IMR-90 (cell line): ENCODE measurements around the gene LIMK2. TPM values are rescaled to one million over a fixed set of nuclear protein-coding genes. Genes with fewer than 3 reads are reported as not detected.

Experiments used
- ATAC-seq: fragments of 200-7000 bp; cut with Tn5 transposase; 2 replicates; pipeline ENCODE4 v1.9.1; 2020; ENCODE audit warnings: low read depth, mild to moderate bottlenecking, moderate library complexity
- BruUV-seq: library from RNA; stranded (reverse); fragments of 400-500 nt; replicated peaks from 2 replicates; lab custom pipeline; 2021; lab: Mats Ljungman, UMichigan
- CTCF ChIA-PET: fragments of 300-600 bp; formaldehyde crosslinking; extraction: SDS; loops from one replicate; lab custom pipeline; 2021; ENCODE audit warnings: antibody characterized with exemption; lab: Yijun Ruan, JAX
- POLR2A ChIA-PET: fragments of 300-600 bp; sonication (Branson Sonifier 250); formaldehyde crosslinking; loops from one replicate; lab custom pipeline; 2022; ENCODE audit warnings: antibody characterized with exemption; ENCODE audit not compliant: unreplicated experiment; lab: Charles Lee
- DNase-seq: peaks from one replicate; pipeline ENCODE4 v3.0.0; 2013
- H2AFZ ChIP-seq: replicated peaks from 2 replicates; pipeline ENCODE3; 2013; ENCODE audit warnings: low read length, mild to moderate bottlenecking; ENCODE audit not compliant: poor library complexity
- H2AK5ac ChIP-seq: 2 replicates; pipeline ENCODE4 v1.6.1; 2013; ENCODE audit warnings: low read depth, low read length, inconsistent platforms
- H2AK9ac ChIP-seq: replicated peaks from 2 replicates; pipeline ENCODE3; 2013; ENCODE audit warnings: mild to moderate bottlenecking, low read depth, low read length, moderate library complexity; ENCODE audit not compliant: poor library complexity
- H2BK120ac ChIP-seq: 2 replicates; pipeline ENCODE4 v1.6.1; 2013; ENCODE audit warnings: low read depth, low read length, inconsistent platforms
- H2BK15ac ChIP-seq: 3 replicates; pipeline ENCODE4 v1.6.1; 2013; ENCODE audit warnings: low read depth, low read length, inconsistent platforms
- H2BK20ac ChIP-seq: 2 replicates; pipeline ENCODE4 v1.6.1; 2013; ENCODE audit warnings: low read depth, mild to moderate bottlenecking, inconsistent platforms, low read length, moderate library complexity
- H2BK5ac ChIP-seq: 2 replicates; pipeline ENCODE4 v1.6.1; 2013; ENCODE audit warnings: mild to moderate bottlenecking, low read depth, low read length, inconsistent platforms; ENCODE audit not compliant: poor library complexity, severe bottlenecking
- H3K14ac ChIP-seq: replicated peaks from 2 replicates; pipeline ENCODE4 v1.6.1; 2013; ENCODE audit warnings: low read depth, low read length, inconsistent platforms
- H3K18ac ChIP-seq: 2 replicates; pipeline ENCODE4 v1.6.1; 2013; ENCODE audit warnings: low read depth, low read length, control low read depth
- H3K23ac ChIP-seq: 2 replicates; pipeline ENCODE4 v1.6.1; 2013; ENCODE audit warnings: low read depth, low read length, inconsistent platforms
- H3K27ac ChIP-seq: 2 replicates; pipeline ENCODE4 v1.5.1; 2013; ENCODE audit warnings: mild to moderate bottlenecking, control low read depth, low read length; ENCODE audit not compliant: insufficient read depth
- H3K27me3 ChIP-seq: 2 replicates; pipeline ENCODE4 v1.6.1; 2013; ENCODE audit warnings: low read length; ENCODE audit not compliant: control insufficient read depth, insufficient read depth
- H3K36me3 ChIP-seq: 2 replicates; pipeline ENCODE4 v1.6.1; 2013; ENCODE audit warnings: low read length, mixed read lengths; ENCODE audit not compliant: control insufficient read depth, insufficient read depth
- H3K4ac ChIP-seq: 2 replicates; pipeline ENCODE4 v1.6.1; 2013; ENCODE audit warnings: low read depth, low read length, inconsistent platforms
- H3K4me1 ChIP-seq: 2 replicates; pipeline ENCODE4 v1.6.1; 2013; ENCODE audit warnings: low read length, mixed read lengths; ENCODE audit not compliant: control insufficient read depth, insufficient read depth
- H3K4me2 ChIP-seq: 2 replicates; pipeline ENCODE4 v1.6.1; 2013; ENCODE audit warnings: low read depth, mild to moderate bottlenecking, control low read depth, low read length, moderate library complexity
- H3K4me3 ChIP-seq: 2 replicates; pipeline ENCODE4 v1.5.1; 2013; ENCODE audit warnings: low read depth, mild to moderate bottlenecking, control low read depth, low read length, moderate library complexity; ENCODE audit not compliant: insufficient read depth
- H3K56ac ChIP-seq: 2 replicates; pipeline ENCODE4 v1.6.1; 2013; ENCODE audit warnings: low read length, inconsistent platforms; ENCODE audit not compliant: insufficient read depth; ENCODE audit errors: extremely low read depth
- H3K79me1 ChIP-seq, 2 experiments: 2 replicates each; pipeline ENCODE4 v1.6.1; 2013; ENCODE audit warnings: low read length in 2 of 2, inconsistent platforms in 1 of 2, low read depth in 1 of 2
- H3K9ac ChIP-seq: 2 replicates; pipeline ENCODE4 v1.6.1; 2013; ENCODE audit warnings: low read depth, low read length, control low read depth
- H3K9me1 ChIP-seq: 2 replicates; pipeline ENCODE4 v1.6.1; 2013; ENCODE audit warnings: low read length, inconsistent platforms; ENCODE audit not compliant: insufficient read depth
- H3K9me3 ChIP-seq: 2 replicates; pipeline ENCODE4 v1.6.1; 2013; ENCODE audit warnings: low read length; ENCODE audit not compliant: control insufficient read depth, insufficient read depth
- H4K20me1 ChIP-seq: 2 replicates; pipeline ENCODE4 v1.6.1; 2013; ENCODE audit warnings: low read length, inconsistent platforms; ENCODE audit not compliant: insufficient read depth
- H4K5ac ChIP-seq: 2 replicates; pipeline ENCODE4 v1.6.1; 2013; ENCODE audit warnings: mild to moderate bottlenecking, low read depth, low read length, control low read depth
- H4K8ac ChIP-seq, 2 experiments: 2 replicates each; pipeline ENCODE4 v1.6.1; 2013; ENCODE audit warnings: low read depth in 2 of 2, low read length in 2 of 2, control low read depth in 1 of 2, inconsistent platforms in 1 of 2
- H4K91ac ChIP-seq: 2 replicates; pipeline ENCODE4 v1.6.1; 2013; ENCODE audit warnings: low read depth, low read length, inconsistent platforms; ENCODE audit not compliant: insufficient read depth
- BHLHE40 ChIP-seq: fragments of 150-350 bp; IDR thresholded peaks from 2 replicates; pipeline ENCODE4 v1.6.1; 2016; ENCODE audit warnings: mild to moderate bottlenecking, low read depth, low read length
- CHD1 ChIP-seq: IDR thresholded peaks from 2 replicates; pipeline ENCODE4 v1.6.1; 2012; ENCODE audit warnings: low read depth, low read length, improper control_type of control experiment
- CTCF ChIP-seq: conservative IDR thresholded peaks from 2 replicates; pipeline ENCODE4 v1.5.1; 2012; ENCODE audit warnings: mild to moderate bottlenecking, low read depth, low read length, improper control_type of control experiment
- ELK1 ChIP-seq: fragments of 150-350 bp; IDR thresholded peaks from 2 replicates; pipeline ENCODE4 v1.6.1; 2016; ENCODE audit warnings: low read depth, mild to moderate bottlenecking, low read length, moderate library complexity, borderline replicate concordance
- MXI1 ChIP-seq: IDR thresholded peaks from 2 replicates; pipeline ENCODE4 v1.6.1; 2012; ENCODE audit warnings: low read depth, mild to moderate bottlenecking, low read length, moderate library complexity, borderline replicate concordance
- POLR2A ChIP-seq: IDR thresholded peaks from 2 replicates; pipeline ENCODE4 v1.6.1; 2012; ENCODE audit warnings: mild to moderate bottlenecking, low read depth, low read length
- RAD21 ChIP-seq: IDR thresholded peaks from 2 replicates; pipeline ENCODE4 v1.6.1; 2012; ENCODE audit warnings: low read length, improper control_type of control experiment
- RCOR1 ChIP-seq: IDR thresholded peaks from 2 replicates; pipeline ENCODE4 v1.6.1; 2012; ENCODE audit warnings: mild to moderate bottlenecking, low read length, improper control_type of control experiment; ENCODE audit not compliant: insufficient replicate concordance
- RFX5 ChIP-seq: IDR thresholded peaks from 2 replicates; pipeline ENCODE4 v1.8.0; 2012; ENCODE audit warnings: low read depth, mild to moderate bottlenecking, low read length, moderate library complexity
- SMC3 ChIP-seq: fragments of 150-350 bp; IDR thresholded peaks from 2 replicates; pipeline ENCODE4 v1.6.1; 2016; ENCODE audit warnings: low read depth, mild to moderate bottlenecking, antibody characterized with exemption, low read length, moderate library complexity
- WGBS, 2 experiments: methylation state at CpG; one replicate each; pipeline versions ENCODE4 v1.1.5 to v1.1.7; 2013; ENCODE audit warnings: missing lambda C conversion rate in 2 of 2; ENCODE audit not compliant: insufficient read length in 1 of 2; ENCODE audit errors: extremely low coverage in 2 of 2; 5-methylcytosine and 5-hydroxymethylcytosine counted together
- dilution Hi-C: fragments of 300-500 bp; cut with HindIII; formaldehyde crosslinking; loops from one replicate; pipeline ENCODE4 v1.14.3; 2018; ENCODE audit warnings: low sequenced_read_pairs; ENCODE audit not compliant: unreplicated experiment
- in situ Hi-C: fragments of 300-500 bp; cut with MboI; formaldehyde crosslinking; loops from 3 replicates; pipeline ENCODE4 v1.14.3; 2019; ENCODE audit warnings: low sequenced_read_pairs, inconsistent platforms, mixed read lengths
- intact Hi-C: fragments of 100-400 bp; cut with micrococcal nuclease; formaldehyde crosslinking; loops from 2 replicates; pipeline ENCODE4 v1.10.0; 2022
- polyA plus RNA-seq, 3 experiments: library from polyadenylated mRNA; depleted of rRNA; stranded (reverse); fragments of >200 nt; gene quantifications; 2 replicates each; pipeline ENCODE4 v1.2.3, GENCODE V29; 2012; ENCODE audit warnings: low replicate concordance in 1 of 3
- total RNA-seq: library from RNA; depleted of rRNA; stranded (reverse); fragments of >200 nt; gene quantifications from 2 replicates; pipeline ENCODE4 v1.2.3, GENCODE V29; 2012

LIMK2 gene
- total and polyA plus RNA-seq, 2 of the 4 experiments (the other 2 are of a cell fraction) = 14.5 to 31.9 TPM

DNA sequence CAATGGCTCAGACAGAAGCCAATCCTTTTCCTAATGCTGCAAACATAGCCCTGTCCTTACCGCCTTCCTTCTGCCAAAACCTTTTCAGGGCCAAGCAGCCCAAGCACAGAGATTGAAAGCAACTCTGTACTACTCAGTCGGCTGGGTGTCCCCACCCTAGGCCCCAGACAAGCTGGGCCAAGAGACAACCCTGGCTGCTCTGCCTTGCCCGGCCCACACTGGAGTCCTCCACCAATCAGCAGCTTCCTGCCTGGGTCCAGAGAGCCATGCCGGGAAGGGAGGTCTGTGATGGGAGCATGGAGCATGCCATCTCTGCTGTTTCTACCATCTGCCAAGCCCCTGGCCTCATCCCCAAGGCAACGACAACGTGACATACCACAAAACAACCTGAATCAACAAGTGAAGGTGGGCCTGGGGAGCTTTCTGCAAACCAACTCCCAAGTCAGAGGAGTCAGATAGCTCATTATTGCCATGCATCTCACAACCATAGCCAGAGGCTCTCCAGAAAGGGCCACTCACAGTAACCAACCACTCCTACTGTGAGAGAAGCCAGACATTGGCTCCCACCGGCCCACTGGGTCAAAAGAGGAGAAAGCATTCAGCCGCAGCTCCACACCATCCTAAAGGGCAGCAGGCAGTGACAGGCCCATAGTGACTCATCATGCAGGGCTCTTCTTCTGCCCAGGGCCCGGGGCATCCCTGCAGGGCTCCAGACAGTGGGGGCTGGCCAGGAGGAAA lies 115.9 kb downstream of the LIMK2 start (continued):
- TF ChIP-seq ELK1 = no peak

DNA sequence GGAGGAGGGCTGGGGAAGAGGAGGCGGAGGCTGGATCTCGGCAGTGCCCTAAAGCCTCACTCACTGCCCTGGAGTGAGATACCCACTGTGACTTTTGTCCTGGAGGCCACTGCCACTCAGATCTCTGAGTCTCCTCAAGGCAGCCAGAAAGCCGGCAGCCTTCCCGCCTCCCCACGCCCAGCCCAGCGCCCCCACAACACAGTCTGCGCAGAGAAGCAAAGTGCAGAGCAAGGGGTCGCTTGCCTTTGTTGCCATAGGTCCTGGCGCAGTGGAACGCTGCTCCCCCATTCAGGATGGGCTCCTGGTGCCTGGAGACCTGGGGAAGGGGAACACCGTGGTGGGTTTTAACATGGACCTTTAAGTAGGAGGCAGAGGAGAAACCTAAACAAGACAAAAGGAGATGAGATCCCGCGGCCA lies 116.5 kb downstream of the LIMK2 start:
- no peak overlapping the region for H3K27ac ChIP-seq
- H3K9me3 ChIP-seq = no peaks in the 10 kb centered on the region
- peaks cover 16% of the 10 kb centered on the region for H3K9me1 ChIP-seq
- no peak overlapping the region for H4K8ac ChIP-seq
- no peak overlapping the region for H3K4me2 ChIP-seq
- dilution Hi-C loops = no loop called here
- ATAC-seq = no peak
- no peak overlapping the region for H4K5ac ChIP-seq
- peaks cover 6 to 34% of the 10 kb centered on the region in 2 experiments; a peak in 3 of 4 replicates for H3K79me1 ChIP-seq
- WGBS, 2 experiments = 100% methylated on average over 3 of the region's 13 CpGs; no CpG with 5 or more reads in 1 of the 2 experiments
- BruUV-seq = no TSS peak
- H2BK120ac ChIP-seq = no peak overlapping the region
- no peaks in the 10 kb centered on the region for H3K27me3 ChIP-seq
- no peak overlapping the region for H2AFZ ChIP-seq
- H2BK5ac ChIP-seq = no peak overlapping the region
- no peak overlapping the region for H3K9ac ChIP-seq
- no peak overlapping the region for H2BK15ac ChIP-seq
- peaks cover 12% of the 10 kb centered on the region; the same call in 1 of the 2 replicates for H4K20me1 ChIP-seq
- in situ Hi-C loops = no loop called here
- DNase-seq = no peak
- no peak overlapping the region for H3K4me3 ChIP-seq
- no peak overlapping the region for H3K4ac ChIP-seq
- ChIA-PET CTCF (no interaction called here), POLR2A (no interaction called here)
- no peak overlapping the region for H2BK20ac ChIP-seq
- H3K18ac ChIP-seq = no peak overlapping the region
- no peak overlapping the region for H2AK9ac ChIP-seq
- no peak overlapping the region for H4K91ac ChIP-seq
- no peak overlapping the region for H3K56ac ChIP-seq
- H3K36me3 ChIP-seq = peaks cover 53% of the 10 kb centered on the region
- no peak overlapping the region for H3K23ac ChIP-seq
- H3K14ac ChIP-seq = no peak overlapping the region
- H2AK5ac ChIP-seq = no peak overlapping the region
- intact Hi-C loops = no loop called here
- peaks cover 2% of the 10 kb centered on the region; the same call in 1 of the 2 replicates for H3K4me1 ChIP-seq
- TF ChIP-seq POLR2A (no peak), SMC3 (no peak), CTCF (no peak), BHLHE40 (no peak), ELK1 (no peak), MXI1 (no peak), CHD1 (no peak), RCOR1 (no peak), RFX5 (no peak), RAD21 (no peak)
